ENCODE data around the gene C2orf69.
"Not testable (repeated sequence)": the region's sequence is repeated elsewhere in the genome, so short reads cannot be mapped to it uniquely, and the experiment has no call there.

Gene C2orf69

GRCh38 chr2:199911052-199911876, at the start of gene C2orf69:
Gene C2orf69 (plus strand): TSS chr2:199911293. CDS start chr2:199911439, 146 bp downstream.
- peak; percentile 94 for DNase-seq

- DNase-seq = no peak
Measured at GRCh38 chr2:199862788-199863187, 48.3 kb upstream of the C2orf69 start.

- no peak for DNase-seq
Measured at GRCh38 chr2:199865905-199866304, 45.2 kb upstream of the C2orf69 start.

- no peak for DNase-seq
Measured at GRCh38 chr2:199868431-199869226, 42.5 kb upstream of the C2orf69 start.

GRCh38 chr2:199869227-199869541, 41.9 kb upstream of the C2orf69 start:
- no peak for DNase-seq

- DNase-seq = no peak
Measured at GRCh38 chr2:199869653-199870052, 41.4 kb upstream of the C2orf69 start.

GRCh38 chr2:199870581-199870980, 40.5 kb upstream of the C2orf69 start:
- DNase-seq = no peak

- DNase-seq = no peak
Measured at GRCh38 chr2:199874209-199874608, 36.9 kb upstream of the C2orf69 start.

- DNase-seq = no peak
Measured at GRCh38 chr2:199875400-199875799, 35.7 kb upstream of the C2orf69 start.

- no peak for DNase-seq
Measured at GRCh38 chr2:199882667-199883066, 28.4 kb upstream of the C2orf69 start.

- no peak for DNase-seq
Measured at GRCh38 chr2:199883474-199884212, 27.4 kb upstream of the C2orf69 start.

GRCh38 chr2:199895406-199895805, 15.7 kb upstream of the C2orf69 start:
- DNase-seq = no peak

- DNase-seq = no peak
Measured at GRCh38 chr2:199896617-199897016, 14.5 kb upstream of the C2orf69 start.

- no peak for DNase-seq
Measured at GRCh38 chr2:199901942-199902341, 9.2 kb upstream of the C2orf69 start.

GRCh38 chr2:199902486-199903110, 8.5 kb upstream of the C2orf69 start:
- no peak for DNase-seq

GRCh38 chr2:199903111-199903510, 8.0 kb upstream of the C2orf69 start:
- no peak for DNase-seq

GRCh38 chr2:199907008-199907714, 3.9 kb upstream of the C2orf69 start:
- no peak for DNase-seq

- no peak for DNase-seq
Measured at GRCh38 chr2:199910338-199911051, 598 bp upstream of the C2orf69 start.

GRCh38 chr2:199911877-199912161, 726 bp downstream of the C2orf69 start:
- DNase-seq = no peak

- DNase-seq = not testable (repeated sequence)
Measured at GRCh38 chr2:199912553-199913114, 1.5 kb downstream of the C2orf69 start.

- DNase-seq = no peak
Measured at GRCh38 chr2:199914372-199914958, 3.4 kb downstream of the C2orf69 start.
